ENCODE results near the gene CFAP69.
A peak's percentile ranks its signal among the peaks of the same experiment; 100 is the strongest.
"Not testable (repeated sequence)": the region's sequence is repeated elsewhere in the genome, so short reads cannot be mapped to it uniquely, and the experiment has no call there.

The CFAP69 gene

DNA sequence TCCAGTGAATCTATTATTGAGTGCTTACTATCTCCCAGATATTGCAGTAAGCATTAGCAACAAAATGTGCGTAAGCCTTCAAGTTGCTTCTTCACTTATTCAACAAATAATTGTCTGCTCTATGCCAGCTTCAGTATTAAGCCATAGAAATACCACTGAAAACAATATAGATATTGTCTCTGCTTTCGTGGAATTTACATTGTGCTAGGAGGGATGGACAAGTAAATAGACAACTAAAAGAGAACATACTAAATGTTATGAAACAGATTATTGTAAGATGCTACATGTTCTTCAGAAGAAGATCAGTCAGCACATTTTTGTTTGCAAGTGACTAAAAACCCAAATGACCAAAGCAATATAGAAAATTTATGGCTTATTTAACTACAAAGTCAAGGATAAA, 27.3 kb downstream of the CFAP69 start:
- no peak for DNase-seq (ENCODE audit: low spot score)

DNA sequence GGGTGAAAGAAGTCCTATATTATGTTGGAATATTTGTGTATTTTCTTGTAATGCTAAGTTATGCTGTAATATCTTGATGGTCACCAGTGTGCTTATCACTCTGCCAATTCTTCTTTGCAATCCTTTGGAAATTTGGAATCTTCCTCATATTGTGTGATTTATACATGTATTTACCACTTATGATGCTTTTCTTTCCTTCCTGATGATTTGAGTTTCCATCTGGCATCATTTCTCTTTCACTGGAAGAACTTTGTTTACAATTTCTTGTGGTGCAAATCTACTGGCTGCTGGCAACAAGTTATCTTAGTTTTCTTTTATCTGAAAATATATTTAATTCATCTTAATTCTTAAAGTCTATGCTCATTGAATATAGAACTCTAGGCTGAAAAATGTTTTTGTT, 29.2 kb downstream of the CFAP69 start:
- no peak for DNase-seq (ENCODE audit: low spot score)

DNA sequence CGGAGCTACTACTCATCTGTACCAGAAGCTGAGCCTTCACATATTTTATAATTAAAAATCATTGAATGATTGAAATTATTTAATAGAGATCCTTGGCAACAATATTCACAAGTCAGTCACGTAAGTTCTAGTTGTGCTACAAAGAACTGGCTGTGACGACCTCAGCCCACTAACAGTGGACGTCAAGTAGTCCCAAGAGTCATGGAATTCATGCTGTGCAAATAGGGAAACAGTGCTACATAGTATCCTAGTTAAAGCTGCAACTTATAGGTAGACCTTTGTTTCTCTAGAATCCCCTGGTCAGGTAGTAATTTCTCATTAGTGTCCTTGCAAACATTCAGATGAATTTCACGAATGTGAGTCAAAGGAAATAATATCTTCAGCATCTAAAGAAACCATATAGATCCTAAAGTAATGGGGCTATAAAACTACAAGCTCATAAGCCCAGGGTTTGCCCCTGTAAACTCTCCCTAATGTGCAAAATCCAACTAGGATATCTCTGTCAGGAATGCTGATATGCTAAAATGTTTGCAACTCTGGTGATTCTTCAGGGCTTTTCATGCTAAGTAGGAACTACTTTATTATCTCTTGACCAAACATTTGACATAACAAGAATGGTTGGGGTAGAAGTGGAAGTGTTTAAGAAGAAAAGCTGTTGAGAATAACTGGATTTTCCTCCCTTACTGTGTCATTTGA, 31.2 kb downstream of the CFAP69 start:
- DNase-seq (ENCODE audit: low spot score) = no peak

DNA sequence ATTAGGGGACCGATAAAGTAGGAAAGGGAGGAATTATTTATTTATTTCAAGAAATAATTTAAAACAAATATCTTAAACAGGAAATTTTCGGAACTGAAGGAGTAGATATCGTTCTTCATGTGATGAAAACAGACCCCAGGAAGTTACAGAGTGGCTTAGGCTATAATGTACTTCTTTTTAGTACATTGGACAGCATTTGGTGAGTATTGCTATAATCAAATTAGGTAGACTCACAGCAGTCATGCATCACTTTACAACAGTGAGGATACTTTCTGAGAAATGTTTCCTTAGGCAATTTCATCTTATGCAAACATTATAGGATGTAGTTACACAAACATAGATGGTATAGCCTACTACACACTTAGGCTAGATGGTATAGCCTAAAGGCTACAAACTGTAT, 43.2 kb downstream of the CFAP69 start:
- DNase-seq (ENCODE audit: low spot score) = no peak

DNA sequence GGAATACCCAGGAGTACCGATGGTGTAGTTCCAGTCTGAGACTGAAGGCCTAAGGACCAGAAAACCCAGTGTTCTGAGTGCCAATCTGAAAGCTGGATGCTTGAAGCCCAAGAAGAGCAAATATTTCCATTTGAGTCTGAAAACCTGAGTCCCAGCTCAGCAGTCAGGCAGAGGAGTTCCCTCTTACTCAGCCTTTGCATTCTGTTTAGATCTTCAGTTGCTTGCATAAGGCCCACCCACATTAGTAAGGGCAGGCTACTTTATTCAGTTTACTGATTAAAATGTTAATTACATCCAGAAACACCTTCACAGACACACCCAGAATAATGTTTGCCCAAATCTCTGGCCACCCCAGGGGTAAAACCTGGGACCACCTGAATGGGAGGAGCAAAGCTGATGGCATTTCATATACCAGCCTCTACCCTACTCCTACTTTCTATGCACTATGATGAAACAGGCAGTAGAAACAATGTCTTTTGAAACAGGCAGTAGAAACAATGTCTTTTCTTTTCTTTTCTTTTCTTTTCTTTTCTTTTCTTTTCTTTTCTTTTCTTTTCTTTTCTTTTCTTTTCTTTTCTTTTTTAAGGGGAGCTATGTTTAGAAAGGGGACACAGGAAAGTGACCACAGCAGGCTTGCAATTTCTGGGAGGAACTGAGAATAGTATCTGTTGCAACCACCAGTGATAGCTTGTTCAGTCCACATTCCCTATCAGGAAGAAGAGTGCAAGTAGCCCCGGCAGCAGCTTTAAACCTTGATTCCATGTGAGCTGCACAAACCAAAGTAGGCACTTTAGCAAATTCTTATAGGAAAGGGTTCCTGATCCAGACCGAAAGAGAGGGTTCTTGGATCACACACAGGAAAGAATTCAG, 45.5 kb downstream of the CFAP69 start:
- DNase-seq (ENCODE audit: low spot score) = no peak

DNA sequence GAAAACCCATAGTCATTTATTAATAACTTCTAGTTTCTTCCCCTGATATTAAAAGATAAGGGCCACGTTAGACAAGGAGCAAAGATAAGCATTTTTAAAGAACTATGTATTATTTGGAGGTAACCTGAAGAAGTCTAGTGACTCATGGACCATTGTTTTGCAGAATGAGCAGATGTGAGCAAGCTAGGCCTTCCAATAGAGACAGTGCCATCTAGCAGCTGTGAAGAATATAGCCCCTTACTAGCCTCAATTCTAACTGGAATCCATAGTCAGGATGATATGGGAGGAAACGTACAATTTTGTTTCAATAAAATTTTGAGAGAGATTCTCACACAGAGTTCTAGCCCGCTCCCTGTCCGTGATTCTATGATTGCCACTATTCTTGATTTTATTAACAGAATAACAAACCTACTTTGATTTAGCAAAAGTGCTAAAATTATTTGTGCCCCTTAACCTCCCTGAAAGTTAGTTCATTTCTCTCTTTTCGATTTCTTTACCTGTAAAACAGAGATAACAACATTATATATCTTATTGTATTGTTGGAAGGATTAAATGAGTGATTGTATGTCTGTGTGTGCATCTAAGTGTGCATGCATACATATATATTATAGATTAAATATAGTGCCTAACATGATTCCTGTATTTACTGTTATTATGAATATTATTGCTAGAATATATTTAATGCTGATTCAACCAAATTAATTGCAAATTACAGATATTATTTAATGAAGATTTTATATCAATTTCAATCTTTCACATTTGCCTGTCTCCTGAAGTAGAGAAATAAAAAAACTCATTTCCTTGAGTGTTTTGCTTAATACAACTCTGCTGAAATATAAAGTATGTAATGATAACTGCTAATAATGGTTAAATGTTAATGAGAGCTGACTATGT, 53.4 kb downstream of the CFAP69 start:
- peak; percentile 49 for DNase-seq (ENCODE audit: low spot score)

DNA sequence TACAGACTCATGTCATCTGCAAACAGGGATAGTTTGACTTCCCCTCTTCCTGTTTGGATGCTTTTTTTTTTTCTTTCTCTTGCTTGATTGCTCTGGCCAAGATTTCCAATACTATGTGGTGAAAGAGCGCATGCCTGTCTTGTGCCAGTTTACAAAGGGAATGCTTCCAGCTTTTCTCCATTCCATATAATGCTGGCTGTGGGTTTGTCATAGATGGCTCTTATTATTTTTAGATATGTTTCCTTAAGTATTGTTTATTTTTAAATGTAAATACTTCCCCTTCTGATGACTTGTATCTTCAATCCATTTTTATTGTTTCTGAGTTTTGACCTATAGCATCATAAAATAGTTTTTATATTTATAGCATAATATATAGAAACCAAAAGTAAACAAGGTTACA, 58.3 kb downstream of the CFAP69 start:
- DNase-seq (ENCODE audit: low spot score) = no peak

DNA sequence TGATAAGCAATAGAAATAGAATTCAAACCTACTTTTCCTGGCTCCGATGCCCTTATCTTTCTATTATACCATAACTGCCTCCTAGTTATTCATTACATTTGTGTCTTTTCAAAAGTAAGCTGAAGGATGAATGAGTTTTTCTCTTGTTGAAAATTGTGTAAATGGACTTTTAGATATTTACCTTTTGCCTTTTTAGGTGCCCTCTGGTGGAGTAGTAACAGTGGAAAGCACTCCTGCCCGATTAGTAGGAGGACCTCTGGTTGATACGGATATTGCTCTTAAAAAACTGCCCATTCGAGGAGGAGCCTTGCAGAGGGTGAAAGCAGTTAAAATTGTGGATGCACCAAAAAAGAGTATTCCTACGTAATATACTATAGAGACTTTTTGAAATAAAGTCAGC, 64.9 kb downstream of the CFAP69 start:
- DNase-seq (ENCODE audit: low spot score) = no peak

DNA sequence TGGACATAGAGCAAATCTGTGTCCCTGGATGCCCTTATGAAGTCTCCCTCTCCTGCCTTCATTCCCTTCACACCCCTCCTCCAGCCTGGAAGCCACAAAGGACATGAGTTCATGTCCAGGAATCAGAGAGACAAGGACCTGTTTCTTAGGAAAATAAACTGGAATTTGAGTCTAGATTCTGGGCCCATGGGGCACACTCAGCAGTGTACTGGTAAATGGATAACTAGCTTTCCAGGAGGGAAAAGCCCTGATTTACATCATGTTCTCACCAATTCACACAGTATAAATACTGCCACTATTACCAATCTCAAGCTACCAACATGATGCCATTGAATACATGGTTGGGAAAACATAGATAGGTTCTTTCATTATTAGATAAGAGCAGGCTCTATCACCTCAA, 66.2 kb downstream of the CFAP69 start:
- DNase-seq (ENCODE audit: low spot score) = no peak

DNA sequence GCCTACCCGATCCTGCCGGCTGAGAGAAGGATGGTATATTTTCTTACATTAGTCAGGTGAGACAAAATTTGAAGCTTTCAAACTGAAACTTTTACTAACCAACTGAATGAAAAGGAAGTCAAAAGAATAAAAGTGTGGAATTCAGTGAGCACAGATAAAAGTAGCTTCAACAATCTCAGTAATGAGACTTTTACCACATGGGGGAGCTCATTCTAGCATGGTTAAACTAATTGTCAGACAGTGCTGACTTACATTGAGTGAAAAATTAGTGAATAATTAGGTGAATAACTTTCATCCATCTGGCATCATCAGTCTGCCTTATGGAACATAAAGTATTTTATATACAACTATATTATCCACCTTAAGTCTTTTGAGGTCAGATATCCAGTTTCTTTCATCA, 67.8 kb downstream of the CFAP69 start:
- no peak for DNase-seq (ENCODE audit: low spot score)

DNA sequence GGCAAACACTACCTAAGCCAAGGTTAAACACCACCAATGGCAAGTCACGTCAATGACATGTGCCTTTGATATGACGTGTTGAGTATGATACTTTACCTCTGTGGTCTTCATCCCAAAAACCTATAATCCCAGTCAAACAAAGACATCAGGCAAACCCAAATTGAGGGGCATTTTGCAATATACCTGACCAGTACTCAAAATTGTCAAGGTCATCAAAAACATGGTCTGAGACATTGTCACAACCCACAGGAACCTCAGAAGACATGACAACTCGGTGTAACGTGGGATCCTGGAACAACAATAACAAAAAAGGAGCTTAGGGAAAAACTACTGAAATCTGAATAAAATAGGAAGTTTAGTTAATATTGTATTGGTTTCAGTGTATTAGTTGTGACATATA, 68.9 kb downstream of the CFAP69 start:
- no peak for DNase-seq (ENCODE audit: low spot score)

DNA sequence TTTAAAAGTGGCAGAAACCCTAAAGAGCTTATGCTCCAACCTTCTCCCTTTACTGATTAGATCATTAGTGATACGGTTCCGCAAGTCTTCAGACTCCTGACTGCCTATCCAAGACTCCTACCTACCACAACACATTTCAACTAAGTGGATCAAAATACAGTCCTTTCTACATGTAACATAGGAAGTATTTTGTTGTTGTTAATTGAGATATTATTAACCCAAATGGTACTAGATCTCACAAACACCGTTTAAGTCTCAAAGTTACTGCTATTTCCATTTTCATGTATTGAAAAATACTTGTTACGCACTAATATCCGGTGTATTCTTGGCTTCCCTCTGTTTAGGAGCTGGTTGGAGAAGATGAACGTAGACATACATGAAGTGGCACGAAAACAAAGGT, 75.0 kb downstream of the CFAP69 start:
- no peak for DNase-seq (ENCODE audit: low spot score)

DNA sequence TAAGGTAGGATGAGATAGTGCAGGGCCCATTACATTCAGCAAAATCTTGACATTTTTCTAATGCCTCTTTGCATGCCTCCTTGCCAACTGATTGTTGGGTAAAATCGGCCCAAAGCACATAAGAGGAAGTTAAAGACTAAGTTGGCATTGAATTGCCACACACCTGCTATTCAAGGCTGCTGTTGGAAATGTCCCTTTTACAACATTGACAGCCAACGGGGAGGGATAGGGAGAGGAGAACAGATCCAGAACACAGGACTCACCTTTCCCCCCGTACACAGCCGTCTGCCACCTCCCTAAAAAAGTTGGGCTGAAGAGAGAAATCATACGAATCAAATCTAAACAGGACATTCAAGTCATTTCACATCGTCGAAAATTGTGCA, 75.4 kb downstream of the CFAP69 start:
- DNase-seq (ENCODE audit: low spot score) = no peak

DNA sequence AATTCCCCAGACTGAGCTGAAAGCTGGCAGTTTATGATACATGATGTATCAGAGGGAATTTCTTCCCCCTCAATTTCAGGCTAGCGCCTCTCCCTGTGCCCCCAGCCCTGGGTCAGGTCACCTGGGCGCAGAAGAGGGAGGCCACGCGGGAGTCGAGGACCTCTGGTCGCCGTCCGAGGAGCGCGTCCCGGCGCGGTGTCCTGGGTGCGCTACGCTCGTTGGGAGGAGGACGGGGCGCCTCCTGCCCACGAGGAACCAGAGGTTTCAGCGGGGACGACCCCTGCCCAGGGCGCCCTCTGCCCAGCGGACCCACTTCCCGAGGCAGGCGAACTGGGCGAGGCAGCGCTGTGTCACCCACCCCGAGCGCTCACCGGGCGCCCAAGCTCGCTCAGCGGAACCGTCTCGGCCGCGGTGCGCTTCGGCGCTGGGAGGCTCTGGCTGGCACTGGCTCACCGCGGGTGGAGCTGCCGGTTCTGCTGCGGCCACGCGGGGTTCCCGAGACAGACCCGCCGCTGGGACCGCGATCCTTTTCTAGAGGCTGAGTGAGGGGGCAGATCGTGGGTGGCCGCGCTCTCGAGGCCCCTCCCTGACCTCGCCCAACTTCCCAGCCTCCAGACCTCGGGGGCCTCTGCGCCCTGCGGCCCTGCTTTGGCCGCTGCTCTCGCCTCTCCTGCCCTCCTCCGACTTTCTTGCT, 76.0 kb downstream of the CFAP69 start, which contains the start of gene FAM237B:
FAM237B (minus strand) TSS at position 504 of the 694 bp plus-strand sequence. CDS start 1,556 bp downstream, outside the sequence.
- DNase-seq (ENCODE audit: low spot score) = peak; percentile 55

DNA sequence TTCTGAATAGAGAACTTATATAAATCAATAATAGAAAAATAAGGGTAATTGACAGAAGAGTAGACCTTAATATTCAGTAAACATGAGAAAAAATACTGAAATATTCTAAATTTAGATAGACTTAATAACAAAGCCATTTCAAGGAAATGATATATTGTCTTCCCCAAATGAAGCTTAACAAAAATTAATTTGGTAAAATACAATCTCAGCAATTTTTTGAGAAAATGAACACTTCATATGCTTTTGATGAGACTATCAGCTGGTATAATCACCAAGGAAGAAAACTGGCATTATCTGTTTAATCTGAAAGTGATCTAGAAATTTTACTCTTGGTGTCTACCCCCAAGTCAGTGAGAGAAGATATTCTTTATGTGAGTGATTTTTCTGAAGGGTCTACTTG, 77.9 kb downstream of the CFAP69 start:
- no peak for DNase-seq (ENCODE audit: low spot score)

DNA sequence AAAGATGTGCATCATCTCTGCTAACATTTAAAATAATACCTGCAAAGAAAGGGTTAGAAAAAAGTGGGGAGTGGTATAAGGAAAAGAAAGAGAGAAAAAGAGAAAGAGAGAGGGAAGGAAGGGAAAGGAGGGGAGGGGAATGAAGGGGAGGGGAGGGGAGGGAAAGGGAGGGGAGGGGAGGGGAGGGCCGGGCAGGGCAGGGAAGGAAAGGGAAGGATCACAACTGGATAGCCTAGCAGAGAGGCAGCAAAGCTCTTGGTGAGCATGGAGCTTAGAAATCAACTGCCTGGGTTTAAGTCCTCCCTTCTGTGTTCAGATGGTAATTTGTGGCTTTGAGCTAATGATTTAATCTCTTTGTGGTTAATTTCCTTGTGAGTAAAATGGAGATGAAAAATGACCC, 81.5 kb downstream of the CFAP69 start:
- no peak for DNase-seq (ENCODE audit: low spot score)

DNA sequence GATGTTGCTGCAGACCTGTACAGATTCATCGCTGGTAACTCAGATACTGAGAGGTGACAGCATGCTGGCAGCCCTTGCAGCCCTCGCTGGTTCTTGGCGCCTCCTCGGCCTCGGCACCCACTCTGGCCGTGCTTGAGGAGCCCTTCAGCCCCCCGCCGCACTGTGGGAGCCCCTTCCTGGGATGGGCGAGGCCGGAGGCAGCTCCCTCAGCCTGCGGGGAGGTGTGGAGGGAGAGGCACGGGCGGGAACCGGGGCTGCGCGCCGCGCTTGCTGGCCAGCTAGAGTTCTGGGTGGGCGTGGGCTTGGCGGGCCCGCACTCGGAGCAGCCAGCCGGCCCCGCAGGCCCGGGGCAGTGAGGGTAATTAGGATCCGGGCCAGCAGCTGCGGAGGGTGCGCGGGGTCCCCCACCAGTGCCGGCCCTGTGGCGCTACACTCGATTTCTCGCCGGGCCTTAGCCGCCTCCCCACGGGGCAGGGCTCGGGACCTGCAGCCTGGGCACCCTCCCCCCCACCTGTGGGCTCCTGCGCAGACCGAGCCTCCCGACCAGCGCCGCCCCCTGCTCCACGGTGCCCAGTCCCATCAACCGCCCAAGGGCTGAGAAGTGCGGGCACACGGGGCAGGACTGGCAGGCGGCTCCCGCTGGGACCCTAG, 89.3 kb downstream of the CFAP69 start:
- DNase-seq (ENCODE audit: low spot score) = no peak

DNA sequence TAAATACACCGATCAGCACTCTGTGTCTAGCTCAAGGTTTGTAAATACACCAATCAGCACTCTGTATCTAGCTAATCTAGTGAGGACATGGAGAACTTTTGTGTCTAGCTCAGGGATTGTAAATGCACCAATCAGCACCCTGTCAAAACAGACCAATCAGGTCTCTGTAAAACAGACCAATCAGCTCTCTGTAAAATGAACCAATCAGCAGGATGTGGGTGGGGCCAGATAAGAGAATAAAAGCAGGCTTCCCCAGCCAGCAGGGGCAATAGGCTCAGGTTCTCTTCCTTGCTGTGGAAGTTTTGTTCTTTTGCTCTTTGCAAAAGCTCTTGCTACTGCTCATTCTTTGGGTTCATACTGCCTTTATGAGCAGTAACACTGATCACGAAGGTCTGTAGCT, 90.0 kb downstream of the CFAP69 start:
- DNase-seq (ENCODE audit: low spot score) = not testable (repeated sequence)

DNA sequence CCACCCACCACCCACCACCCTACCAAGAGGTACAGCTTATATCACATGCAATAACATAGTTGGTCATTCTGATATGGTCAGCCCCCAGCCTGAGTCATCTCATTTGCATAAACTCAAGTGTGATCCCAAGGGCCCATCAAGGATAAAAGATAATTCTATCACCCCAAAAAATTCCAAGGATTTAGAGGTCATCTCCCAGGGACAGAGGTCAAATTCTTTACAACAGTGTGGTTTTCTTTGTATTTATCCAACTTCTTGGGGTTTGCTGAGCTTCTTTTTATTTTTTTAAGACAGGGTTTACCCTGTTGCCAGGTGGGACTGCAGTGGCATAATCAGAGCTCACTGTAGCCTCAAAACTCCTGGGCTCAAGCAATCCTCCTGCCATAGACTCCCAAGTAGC, 92.1 kb downstream of the CFAP69 start:
- DNase-seq (ENCODE audit: low spot score) = no peak

DNA sequence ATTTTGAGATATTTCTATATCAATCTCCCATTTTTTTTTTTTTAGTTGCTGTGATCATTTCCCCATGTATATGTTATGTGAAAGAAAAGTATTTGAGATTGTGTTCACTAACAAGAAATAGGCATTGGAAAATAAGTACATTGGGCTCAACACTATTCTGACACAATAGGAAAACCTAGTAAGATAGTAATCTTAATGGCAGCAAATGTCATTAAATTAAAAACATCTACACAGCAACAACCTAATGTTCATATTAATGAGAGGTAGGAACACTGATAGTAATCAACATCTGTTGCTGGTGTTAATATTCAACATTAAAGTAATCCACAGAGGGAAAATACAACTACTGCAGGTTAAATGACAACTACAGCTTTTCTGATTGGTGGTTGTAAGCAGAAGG, 100.0 kb downstream of the CFAP69 start:
- DNase-seq (ENCODE audit: low spot score) = no peak

DNA sequence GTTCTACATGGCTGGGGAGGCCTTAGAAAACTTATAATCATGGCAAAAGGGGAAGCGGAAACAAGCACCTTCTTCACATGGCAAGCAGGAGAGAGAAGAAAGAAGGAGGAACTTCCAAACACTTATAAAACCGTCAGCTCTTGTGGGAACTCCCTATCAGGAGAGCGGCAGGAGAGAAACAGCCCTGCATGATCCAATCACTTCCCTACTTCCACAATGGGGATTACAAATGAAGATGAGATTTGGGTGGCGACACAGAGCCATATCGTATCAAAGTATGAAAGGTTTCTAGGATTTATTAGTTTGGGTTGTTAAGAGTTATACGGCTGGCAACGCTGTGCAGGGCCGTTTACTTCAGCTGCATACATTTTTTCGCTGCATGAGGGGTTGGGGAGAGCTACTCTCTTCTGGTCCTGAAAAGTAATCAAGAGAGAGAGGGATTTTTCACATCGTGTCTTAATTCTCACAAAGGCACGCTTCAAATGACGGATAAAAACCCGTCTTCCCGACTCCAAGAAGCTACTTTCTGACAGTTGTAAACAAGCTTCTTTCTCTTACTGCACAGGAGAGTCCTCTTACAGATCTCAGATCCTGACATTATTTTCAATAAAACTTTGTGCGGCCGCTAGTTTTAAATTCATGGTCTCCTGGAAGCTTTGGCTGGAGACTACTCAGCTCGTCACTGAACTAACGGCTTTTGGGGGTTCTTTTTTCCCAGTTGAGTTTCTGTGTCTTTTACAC, 100.8 kb downstream of the CFAP69 start:
- peak; percentile 10 for DNase-seq (ENCODE audit: low spot score)

Measured in AG08396 (cell line).